GM12874 (cell line): Measurements from ENCODE around the gene TFPI.

Source experiments
- CTCF ChIP-seq: IDR thresholded peaks from 2 replicates; pipeline ENCODE4 v1.5.1; 2011; ENCODE audit warnings: low read depth, mild to moderate bottlenecking, control low read depth, low read length, moderate library complexity; ENCODE audit not compliant: insufficient read depth

TFPI gene

GRCh38 chr2:187529248-187529976 lies 24.8 kb downstream of the TFPI start:
- TF ChIP-seq CTCF, result no peak

- no peak for TF ChIP-seq CTCF
Measured at GRCh38 chr2:187528042-187528441, 26.2 kb downstream of the TFPI start.

- TF ChIP-seq CTCF, result no peak
Measured at GRCh38 chr2:187527262-187527661, 27.0 kb downstream of the TFPI start.

- TF ChIP-seq CTCF, result no peak
Measured at GRCh38 chr2:187526792-187527191, 27.4 kb downstream of the TFPI start.

GRCh38 chr2:187525163-187525900 lies 28.9 kb downstream of the TFPI start:
- no peak for TF ChIP-seq CTCF

GRCh38 chr2:187523325-187523724 lies 30.9 kb downstream of the TFPI start:
- TF ChIP-seq CTCF, result no peak

GRCh38 chr2:187520121-187520624 lies 34.1 kb downstream of the TFPI start:
- TF ChIP-seq CTCF, result no peak
